ENCODE data around the gene ABCG8.

ABCG8 gene

DNA sequence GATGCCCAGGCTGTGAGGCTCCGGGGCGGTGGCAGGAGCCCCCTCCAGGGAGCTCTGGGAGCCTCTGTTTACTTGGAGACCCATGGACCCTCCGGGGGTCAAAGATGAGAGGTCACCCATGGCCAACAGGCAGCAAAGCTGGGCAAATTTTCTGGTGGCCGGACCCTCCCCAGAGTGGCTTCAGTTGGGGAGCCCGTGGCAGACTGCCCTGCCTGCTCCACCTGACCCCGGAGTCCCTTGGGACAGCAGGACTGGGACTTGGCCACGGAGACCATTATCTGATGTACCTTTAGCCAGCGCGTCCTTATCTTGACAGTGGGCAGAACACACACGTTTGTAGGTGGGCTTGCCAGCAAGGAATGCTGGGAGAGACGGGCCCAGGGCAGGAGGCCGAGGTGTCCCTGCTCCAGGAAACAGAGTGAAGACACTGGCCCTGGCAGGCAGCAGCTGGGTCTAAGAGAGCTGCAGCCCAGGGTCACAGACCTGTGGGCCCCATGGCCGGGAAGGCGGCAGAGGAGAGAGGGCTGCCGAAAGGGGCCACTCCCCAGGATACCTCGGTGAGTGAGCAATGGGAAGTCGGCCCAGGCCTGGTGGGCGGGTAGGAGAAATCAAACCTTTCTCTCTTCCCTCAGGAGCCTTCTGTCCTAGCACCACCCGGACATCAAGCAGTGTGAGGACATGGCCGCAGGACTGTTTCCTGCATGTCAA is at the start of gene ABCG8, which contains the start of gene ABCG5:
TSS of gene ABCG8 (plus strand) at position 412 of the 708 bp plus-strand sequence. CDS start at position 495, 83 bp downstream.
TSS of gene ABCG5 (minus strand) at position 280 of the 708 bp plus-strand sequence. CDS start at position 120, 160 bp downstream.
- H3K4me3 ChIP-seq (ENCODE audit: low read depth, low read length), result no peak within 1 kb of the TSS
- POLR2A ChIA-PET, result no interaction called here
- no peak for DNase-seq (ENCODE audit: low read depth, low spot score)
- TF ChIP-seq, protein P1, sequence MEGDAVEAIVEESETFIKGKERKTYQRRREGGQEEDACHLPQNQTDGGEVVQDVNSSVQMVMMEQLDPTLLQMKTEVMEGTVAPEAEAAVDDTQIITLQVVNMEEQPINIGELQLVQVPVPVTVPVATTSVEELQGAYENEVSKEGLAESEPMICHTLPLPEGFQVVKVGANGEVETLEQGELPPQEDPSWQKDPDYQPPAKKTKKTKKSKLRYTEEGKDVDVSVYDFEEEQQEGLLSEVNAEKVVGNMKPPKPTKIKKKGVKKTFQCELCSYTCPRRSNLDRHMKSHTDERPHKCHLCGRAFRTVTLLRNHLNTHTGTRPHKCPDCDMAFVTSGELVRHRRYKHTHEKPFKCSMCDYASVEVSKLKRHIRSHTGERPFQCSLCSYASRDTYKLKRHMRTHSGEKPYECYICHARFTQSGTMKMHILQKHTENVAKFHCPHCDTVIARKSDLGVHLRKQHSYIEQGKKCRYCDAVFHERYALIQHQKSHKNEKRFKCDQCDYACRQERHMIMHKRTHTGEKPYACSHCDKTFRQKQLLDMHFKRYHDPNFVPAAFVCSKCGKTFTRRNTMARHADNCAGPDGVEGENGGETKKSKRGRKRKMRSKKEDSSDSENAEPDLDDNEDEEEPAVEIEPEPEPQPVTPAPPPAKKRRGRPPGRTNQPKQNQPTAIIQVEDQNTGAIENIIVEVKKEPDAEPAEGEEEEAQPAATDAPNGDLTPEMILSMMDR (IDR thresholded peaks at IDR 0.05; ENCODE audit: insufficient read depth, low read length, missing control alignments), result no peak
- CTCF ChIA-PET, result no interaction called here

DNA sequence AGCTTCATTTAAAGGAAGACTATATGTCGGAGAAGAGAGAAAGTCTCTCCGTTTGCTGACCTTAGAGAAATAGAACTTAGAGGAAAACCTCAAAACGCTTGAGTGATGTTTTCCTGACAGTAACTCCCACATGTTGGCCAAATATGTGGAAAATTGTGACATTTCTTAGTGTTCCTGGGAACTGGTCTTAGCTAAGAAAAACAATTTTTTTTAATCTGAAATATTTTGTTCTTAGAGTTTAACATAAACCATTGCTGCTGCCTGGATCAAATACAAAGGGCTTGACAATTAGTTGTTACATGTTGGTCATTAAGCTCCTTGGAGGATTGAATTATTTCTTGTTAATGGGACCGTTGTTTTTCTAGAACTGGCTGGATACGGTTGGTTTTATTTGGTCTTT is 48.6 kb upstream of the ABCG8 start:
- no peak overlapping the region for H3K4me3 ChIP-seq (ENCODE audit: low read depth, low read length)
- ChIA-PET POLR2A (no interaction called here), CTCF (interaction anchor here (0.7 to 1.3 kb wide), 2 partner anchors 9 to 1594 kb away, joined by 3 to 5 read pairs; no protein-coding TSS in a partner anchor)
- TF ChIP-seq, protein P1 (IDR thresholded peaks at IDR 0.05; ENCODE audit: insufficient read depth, low read length, missing control alignments), result no peak
- no peak for DNase-seq (ENCODE audit: low read depth, low spot score)

DNA sequence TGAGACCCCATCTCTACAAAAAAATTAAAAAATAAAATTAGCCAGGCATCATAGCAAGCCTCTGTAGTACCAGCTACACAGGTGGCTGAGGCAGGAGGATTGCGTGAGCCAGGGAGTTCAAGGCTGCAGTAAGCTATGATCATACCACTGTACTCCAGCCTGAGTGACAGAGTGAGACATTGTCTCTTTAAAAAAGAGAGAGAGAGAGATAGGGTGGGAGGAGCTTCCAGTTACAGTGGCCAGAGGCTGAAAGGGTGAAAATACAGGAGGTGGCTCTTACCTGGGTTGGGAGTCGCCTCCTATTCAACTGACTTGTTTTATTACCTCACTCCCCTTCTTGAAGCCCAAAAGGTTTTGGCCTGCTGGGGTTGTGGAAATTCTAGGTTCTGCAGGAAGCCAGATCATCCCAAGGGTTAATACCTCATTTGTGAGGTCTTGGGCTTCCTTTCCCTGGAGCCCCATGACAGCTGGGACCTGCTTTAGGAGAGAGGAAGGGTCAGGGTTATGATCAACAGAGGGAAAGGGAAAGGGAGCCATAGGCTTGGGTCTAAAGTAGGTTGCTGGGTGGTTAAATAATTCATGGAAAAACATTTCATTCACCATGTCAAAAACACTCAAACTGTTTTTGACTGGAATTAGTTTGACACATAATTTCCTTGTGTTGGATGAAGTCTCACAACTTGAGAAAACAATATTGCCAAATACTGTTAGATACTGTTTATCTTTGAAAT is 47.6 kb upstream of the ABCG8 start:
- DNase-seq (ENCODE audit: low read depth, low spot score), result no peak
- no peak overlapping the region for H3K4me3 ChIP-seq (ENCODE audit: low read depth, low read length)
- POLR2A ChIA-PET, result no interaction called here
- TF ChIP-seq, protein P1 (IDR thresholded peaks at IDR 0.05; ENCODE audit: insufficient read depth, low read length, missing control alignments), result no peak
- CTCF ChIA-PET, result no interaction called here

DNA sequence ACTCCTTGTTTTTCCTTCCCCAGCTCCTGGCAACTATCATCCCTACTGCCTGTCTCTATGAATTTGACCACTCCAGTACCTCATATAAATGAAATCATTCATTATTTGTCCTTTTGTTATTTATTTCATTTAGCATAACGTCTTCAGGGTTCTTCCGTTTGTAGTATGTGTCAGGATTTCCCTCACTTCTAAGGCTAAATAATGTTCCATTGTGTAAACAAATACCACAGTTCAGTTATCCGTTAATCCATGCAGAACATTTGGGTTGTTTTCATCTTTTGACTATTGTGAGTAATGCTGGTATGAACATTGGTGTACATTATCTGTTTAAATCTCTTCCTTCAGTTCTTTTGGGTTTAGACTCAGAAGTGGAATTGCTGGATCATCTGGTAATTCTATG is 46.1 kb upstream of the ABCG8 start:
- ChIA-PET POLR2A (no interaction called here), CTCF (no interaction called here)
- no peak for DNase-seq (ENCODE audit: low read depth, low spot score)
- TF ChIP-seq, protein P1 (IDR thresholded peaks at IDR 0.05; ENCODE audit: insufficient read depth, low read length, missing control alignments), result no peak
- H3K4me3 ChIP-seq (ENCODE audit: low read depth, low read length), result no peak overlapping the region

DNA sequence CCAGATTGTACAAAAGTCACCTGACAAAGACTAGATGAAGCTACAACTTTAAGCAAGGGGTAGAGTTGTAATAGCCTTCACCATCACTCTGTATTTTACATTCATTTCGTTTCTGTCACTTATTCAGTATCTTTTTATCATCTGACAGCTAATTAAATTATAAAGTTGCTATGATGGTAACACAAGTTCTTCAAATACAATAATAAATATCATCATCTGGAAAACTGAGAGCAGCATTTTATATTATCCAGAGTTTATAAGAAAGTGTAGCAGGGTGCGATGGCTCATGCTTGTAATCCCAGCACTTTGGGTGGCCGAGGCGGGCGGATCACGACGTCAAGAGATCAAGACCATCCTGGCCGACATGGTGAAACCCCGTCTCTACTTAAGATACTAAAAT is 43.8 kb upstream of the ABCG8 start:
- TF ChIP-seq, protein P1 (IDR thresholded peaks at IDR 0.05; ENCODE audit: insufficient read depth, low read length, missing control alignments), result no peak
- no peak for DNase-seq (ENCODE audit: low read depth, low spot score)
- ChIA-PET POLR2A (no interaction called here), CTCF (interaction anchor here (1.5 kb wide), 1 partner anchor 186 kb away, joined by 3 read pairs; no protein-coding TSS in a partner anchor)
- H3K4me3 ChIP-seq (ENCODE audit: low read depth, low read length), result no peak overlapping the region

DNA sequence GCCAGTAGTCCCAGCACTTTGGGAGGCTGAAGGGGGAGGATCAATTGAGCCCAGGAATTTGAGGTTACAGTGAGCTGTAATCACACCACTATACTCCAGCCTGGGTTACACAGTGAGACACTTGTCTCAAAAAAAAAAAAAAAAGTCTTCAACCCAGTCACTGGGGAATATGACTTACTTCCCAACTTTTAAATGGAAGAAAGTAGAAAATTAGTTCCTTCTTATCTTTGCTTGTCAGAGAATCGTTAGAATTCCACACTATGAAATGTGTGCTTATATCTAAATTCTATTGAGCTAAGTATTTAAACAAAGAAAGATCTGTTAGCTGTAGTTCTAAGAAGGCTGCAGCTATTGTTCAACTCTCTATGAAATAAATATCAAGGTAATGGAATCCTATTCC is 42.6 kb upstream of the ABCG8 start:
- TF ChIP-seq, protein P1 (IDR thresholded peaks at IDR 0.05; ENCODE audit: insufficient read depth, low read length, missing control alignments), result no peak
- CTCF ChIA-PET, result interaction anchor here (0.6 to 1.5 kb wide), 3 partner anchors 9 to 1612 kb away, joined by 3 read pairs; no protein-coding TSS in a partner anchor
- POLR2A ChIA-PET, result no interaction called here
- no peak for DNase-seq (ENCODE audit: low read depth, low spot score)
- H3K4me3 ChIP-seq (ENCODE audit: low read depth, low read length), result no peak overlapping the region

Measured in AG04449 (cell line).